HepG2 (cell line): ENCODE results near the gene GBGT1. TPM values are rescaled to one million over a fixed set of nuclear protein-coding genes. Genes with fewer than 3 reads are reported as not detected.
"Not testable (repeated sequence)": the region's sequence is repeated elsewhere in the genome, so short reads cannot be mapped to it uniquely, and the experiment has no call there.

Experiments used
- ATAC-seq: fragments of 200-7000 bp; cut with Tn5 transposase; 3 replicates; pipeline ENCODE4 v1.9.1; 2020; ENCODE audit warnings: mild to moderate bottlenecking, moderate library complexity
- BruUV-seq: library from RNA; stranded (reverse); fragments of 400-500 nt; replicated peaks from 2 replicates; lab custom pipeline; 2021; lab: Mats Ljungman, UMichigan
- CTCF ChIA-PET: fragments of 300-600 bp; formaldehyde crosslinking; extraction: SDS; loops from one replicate; lab custom pipeline; 2021; ENCODE audit warnings: low total read pairs, inconsistent platforms, low intra/inter-chr PET ratio; lab: Yijun Ruan, JAX
- POLR2A ChIA-PET: fragments of 350-600 bp; sonication (Branson Sonifier 250); formaldehyde crosslinking; loops from one replicate; lab custom pipeline; 2020; ENCODE audit warnings: antibody characterized with exemption, inconsistent platforms; lab: Yijun Ruan, JAX
- DNase-seq: peaks from one replicate; pipeline ENCODE4 v3.0.0-alpha.2; 2015; ENCODE audit warnings: low spot score
- FAIRE-seq: peaks from 3 replicates; lab custom pipeline; 2011; peaks lifted over from hg19 to GRCh38; lab: Jason Lieb, UNC
- H2AFZ ChIP-seq: one replicate; pipeline ENCODE4 v1.6.1; 2011; ENCODE audit warnings: low read length, inconsistent platforms
- H3K27ac ChIP-seq: fragments of 300-600 bp; 3 replicates; pipeline ENCODE4 v1.8.0; 2011; ENCODE audit warnings: mixed run types, mild to moderate bottlenecking, mixed read lengths, low read length, inconsistent platforms; ENCODE audit not compliant: insufficient read depth; ENCODE audit errors: extremely low read length
- H3K27me3 ChIP-seq, 2 experiments: fragments of 200-600 bp in 1 of 2; 2 replicates in 1 of 2; 3 replicates in 1 of 2; pipeline versions ENCODE4 v1.6.0 to v1.8.0; 2011; ENCODE audit warnings: low read length in 2 of 2, mild to moderate bottlenecking in 2 of 2, moderate library complexity in 2 of 2, inconsistent platforms in 1 of 2; ENCODE audit not compliant: insufficient read depth in 2 of 2, control insufficient read depth in 1 of 2
- H3K36me3 ChIP-seq, 2 experiments: fragments of 200-600 bp in 1 of 2; replicated peaks in 1 of 2; 2 replicates in 1 of 2; 3 replicates in 1 of 2; pipeline versions ENCODE4 v1.5.1 to v1.8.0; 2011; ENCODE audit warnings: low read length in 2 of 2, inconsistent platforms in 1 of 2; ENCODE audit not compliant: insufficient read depth in 2 of 2, control insufficient read depth in 1 of 2
- H3K4me1 ChIP-seq: 2 replicates; pipeline ENCODE4 v1.5.1; 2012; ENCODE audit warnings: low read length, inconsistent platforms; ENCODE audit not compliant: insufficient read depth
- H3K4me2 ChIP-seq: 2 replicates; pipeline ENCODE4 v1.6.0; 2011; ENCODE audit warnings: low read depth, low read length, inconsistent platforms
- H3K4me3 ChIP-seq, 3 experiments: fragments of 200-600 bp in 1 of 3; sonication (generic), shearing (Covaris generic) in 1 of 3; replicated peaks in 1 of 3; 2 replicates each; pipeline ENCODE4 v1.5.1; 2011 to 2016; ENCODE audit warnings: low read length in 3 of 3, inconsistent platforms in 2 of 3, low read depth in 2 of 3, mild to moderate bottlenecking in 2 of 3, control low read depth in 1 of 3, mixed read lengths in 1 of 3; ENCODE audit not compliant: insufficient read depth in 1 of 3
- H3K79me2 ChIP-seq: one replicate; pipeline ENCODE4 v1.6.1; 2011; ENCODE audit warnings: low read length, inconsistent platforms; ENCODE audit not compliant: insufficient read depth
- H3K9ac ChIP-seq: 2 replicates; pipeline ENCODE4 v1.6.0; 2011; ENCODE audit warnings: mild to moderate bottlenecking, low read depth, low read length, inconsistent platforms; ENCODE audit not compliant: insufficient read depth
- H3K9me3 ChIP-seq: 2 replicates; pipeline ENCODE4 v1.5.1; 2012; ENCODE audit warnings: mild to moderate bottlenecking, low read length
- H4K20me1 ChIP-seq: 2 replicates; pipeline ENCODE4 v1.6.0; 2011; ENCODE audit warnings: inconsistent platforms, mild to moderate bottlenecking, low read length, moderate library complexity; ENCODE audit not compliant: insufficient read depth
- POGK ChIP-seq: sonication (generic); formaldehyde crosslinking; conservative IDR thresholded peaks from 2 replicates; pipeline ENCODE4 v1.8.0; 2022; ENCODE audit warnings: mild to moderate bottlenecking, moderate library complexity, missing genetic modification reagents
- SALL2 ChIP-seq: sonication (generic); formaldehyde crosslinking; IDR thresholded peaks from 2 replicates; pipeline ENCODE4 v1.8.1; 2023; ENCODE audit warnings: mild to moderate bottlenecking, missing genetic modification reagents, inconsistent platforms
- SRSF4 ChIP-seq: fragments of 200-400 bp; formaldehyde crosslinking; IDR thresholded peaks from one replicate; pipeline ENCODE4 v1.6.1; 2018; ENCODE audit warnings: mild to moderate bottlenecking, low read depth, low read length, moderate library complexity; ENCODE audit not compliant: poor library complexity, severe bottlenecking
- ZFP37 ChIP-seq: sonication (generic); formaldehyde crosslinking; IDR thresholded peaks from 2 replicates; pipeline ENCODE4 v1.4.0; 2020; ENCODE audit warnings: missing genetic modification reagents, borderline replicate concordance
- ZNF557 ChIP-seq: sonication (generic); formaldehyde crosslinking; IDR thresholded peaks from 2 replicates; pipeline ENCODE4 v1.4.0; 2020; ENCODE audit warnings: missing genetic modification reagents
- WGBS: methylation state at CpG from one replicate; pipeline ENCODE4 v1.1.6; 2017; ENCODE audit warnings: low lambda C conversion rate; 5-methylcytosine and 5-hydroxymethylcytosine counted together
- in situ Hi-C: cut with HindIII; loops from 2 replicates; pipeline ENCODE4 v1.10.0; 2017; ENCODE audit warnings: low pct_unique_long_range_greater_than_20kb; ENCODE audit not compliant: extremely low pct_ligation_motif_present
- intact Hi-C: fragments of 100-400 bp; cut with micrococcal nuclease; formaldehyde crosslinking; loops from one replicate; pipeline ENCODE4 v1.10.0; 2022; ENCODE audit not compliant: unreplicated experiment
- polyA plus RNA-seq, 8 experiments: library from polyadenylated mRNA; depleted of rRNA in 3 of 8; stranded (reverse) in 7 of 8; unstranded in 1 of 8; fragments of >200 nt; fragmentation: Illumina TruSeq in 4 of 8; extraction: Trizol in 4 of 8; gene quantifications; 2 replicates each; pipeline versions ENCODE4 v1.2.1 to v1.2.3, GENCODE V29; 2011 to 2016; ENCODE audit warnings: low read depth in 4 of 8, missing spikeins in 1 of 8, mixed read lengths in 1 of 8; ENCODE audit not compliant: insufficient read depth in 1 of 8
- total RNA-seq, 5 experiments: library from RNA; depleted of rRNA; stranded (reverse); fragments of >200 nt; fragmentation: Illumina TruSeq; extraction: Trizol; gene quantifications; 2 replicates each; pipeline ENCODE4 v1.2.3, GENCODE V29; 2016; ENCODE audit warnings: low read depth in 1 of 5
- TF ChIP-seq, protein P1 (sequence below): sonication (generic); formaldehyde crosslinking; IDR thresholded peaks from 2 replicates; pipeline ENCODE4 v1.4.0; 2020; ENCODE audit warnings: missing genetic modification reagents

GBGT1 gene
- total and polyA plus RNA-seq, 2 of the 13 experiments (the other 11 are each of a cell fraction or from before 2014, with no cell fraction given) = not detected

- no peak for TF ChIP-seq POGK
- TF ChIP-seq ZFP37 (CRISPR knock-in tag) = no peak
- TF ChIP-seq SALL2 (CRISPR knock-in tag) = no peak
- TF ChIP-seq SRSF4 = no peak
- no peak for TF ChIP-seq ZNF557 (CRISPR knock-in tag)
- TF ChIP-seq, protein P1, sequence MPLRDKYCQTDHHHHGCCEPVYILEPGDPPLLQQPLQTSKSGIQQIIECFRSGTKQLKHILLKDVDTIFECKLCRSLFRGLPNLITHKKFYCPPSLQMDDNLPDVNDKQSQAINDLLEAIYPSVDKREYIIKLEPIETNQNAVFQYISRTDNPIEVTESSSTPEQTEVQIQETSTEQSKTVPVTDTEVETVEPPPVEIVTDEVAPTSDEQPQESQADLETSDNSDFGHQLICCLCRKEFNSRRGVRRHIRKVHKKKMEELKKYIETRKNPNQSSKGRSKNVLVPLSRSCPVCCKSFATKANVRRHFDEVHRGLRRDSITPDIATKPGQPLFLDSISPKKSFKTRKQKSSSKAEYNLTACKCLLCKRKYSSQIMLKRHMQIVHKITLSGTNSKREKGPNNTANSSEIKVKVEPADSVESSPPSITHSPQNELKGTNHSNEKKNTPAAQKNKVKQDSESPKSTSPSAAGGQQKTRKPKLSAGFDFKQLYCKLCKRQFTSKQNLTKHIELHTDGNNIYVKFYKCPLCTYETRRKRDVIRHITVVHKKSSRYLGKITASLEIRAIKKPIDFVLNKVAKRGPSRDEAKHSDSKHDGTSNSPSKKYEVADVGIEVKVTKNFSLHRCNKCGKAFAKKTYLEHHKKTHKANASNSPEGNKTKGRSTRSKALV (CRISPR knock-in tag) = no peak
Measured at GRCh38 chr9:133205996-133206931, 42.5 kb upstream of the GBGT1 start (continued).

GRCh38 chr9:133205481-133205887 is 41.8 kb upstream of the GBGT1 start:
- H3K4me2 ChIP-seq, H3K4me1 ChIP-seq, ATAC-seq, in situ Hi-C loops, BruUV-seq, H2AFZ ChIP-seq, H3K36me3 ChIP-seq, H3K9me3 ChIP-seq, DNase-seq, H3K4me3 ChIP-seq, H3K27ac ChIP-seq, intact Hi-C loops, POLR2A ChIA-PET, H3K9ac ChIP-seq, FAIRE-seq, CTCF ChIA-PET, H3K79me2 ChIP-seq, H4K20me1 ChIP-seq: not testable (repeated sequence)
- peaks cover 4 to 54% of the 10 kb centered on the region in 2 experiments; a peak in 3 of 5 replicates for H3K27me3 ChIP-seq
- 0% methylated on average over 4 of the region's 14 CpGs for WGBS
